GM21723 (cell line): ENCODE results near the gene MAPK9.

ENCODE experiments used
- ATAC-seq: cut with Tn5 transposase; IDR thresholded peaks from one replicate; pipeline ENCODE4 v1.9.1; 2021; ENCODE audit warnings: mild to moderate bottlenecking, moderate library complexity; ENCODE audit not compliant: unreplicated experiment

The MAPK9 gene

DNA sequence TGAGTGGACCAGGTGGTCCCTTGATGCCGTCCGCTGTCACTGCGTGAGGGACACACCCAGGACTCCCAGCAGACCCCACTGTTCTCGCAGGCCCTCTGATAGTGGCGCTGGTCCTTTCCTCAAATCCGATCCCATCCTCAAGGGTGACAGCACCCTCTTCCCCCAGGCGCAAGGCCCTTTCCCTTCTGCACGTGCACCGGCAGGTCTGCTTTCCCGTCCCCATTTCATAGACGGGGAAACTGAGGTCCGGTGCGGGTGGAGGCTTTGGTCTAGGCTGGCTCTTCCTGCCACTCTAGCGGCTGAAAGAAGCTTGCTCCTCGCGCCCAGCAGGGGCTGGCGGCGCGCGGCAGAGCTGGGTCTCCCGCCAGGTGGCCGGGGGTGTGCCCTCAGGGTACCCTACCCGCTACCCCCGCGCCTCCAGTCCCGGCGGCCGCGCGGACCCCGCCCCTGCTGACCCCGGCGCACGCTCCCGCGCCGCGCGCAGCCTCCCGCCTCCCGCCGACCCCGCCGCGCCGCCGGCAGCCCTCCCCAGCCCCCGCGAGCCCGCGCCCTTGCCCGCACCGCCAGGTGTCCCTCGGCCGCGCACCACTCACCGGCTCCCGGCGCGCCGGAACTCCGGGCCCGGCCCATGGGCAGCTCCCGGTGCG, 83.3 kb downstream of the MAPK9 start:
- ATAC-seq: no peak

DNA sequence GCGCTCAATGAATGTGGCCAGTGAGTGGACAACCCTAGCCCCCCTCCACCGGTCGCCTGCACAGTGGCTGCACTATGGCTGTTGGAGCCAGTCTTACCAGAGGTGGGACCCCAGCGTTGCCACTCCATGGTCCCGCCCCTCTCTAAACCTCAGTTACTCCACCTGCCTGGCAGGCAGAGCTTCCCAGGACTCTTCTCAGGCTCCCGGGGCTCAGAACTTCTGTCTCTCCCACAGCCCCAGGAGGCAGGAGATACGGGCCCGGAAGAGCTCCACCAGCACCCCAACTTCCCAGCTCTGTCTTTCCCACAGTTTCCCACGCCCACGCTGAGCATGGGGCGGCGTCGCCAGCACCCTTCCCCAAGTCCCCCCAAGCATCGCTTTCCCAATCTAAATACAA, 83.8 kb downstream of the MAPK9 start:
- no peak for ATAC-seq

DNA sequence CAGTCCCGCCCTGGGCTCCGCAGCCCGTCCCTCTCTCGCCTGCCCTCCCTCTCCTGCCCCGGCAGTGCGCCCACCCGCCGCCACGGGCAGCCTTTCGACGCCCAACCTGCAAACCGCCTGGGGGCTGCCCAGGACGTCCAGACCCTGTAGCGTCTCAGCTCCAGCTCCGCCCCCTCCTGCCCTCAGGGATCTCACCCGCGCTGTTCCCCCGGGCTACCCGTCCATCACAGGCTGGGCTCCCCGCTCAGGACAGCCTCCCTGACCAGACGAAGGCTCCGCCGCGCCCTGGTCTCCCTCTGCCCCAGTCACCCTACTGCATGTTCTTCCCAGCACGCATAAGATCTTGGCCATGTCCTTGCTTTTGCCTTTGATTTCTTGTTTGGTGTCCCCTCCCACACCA, 84.3 kb downstream of the MAPK9 start:
- ATAC-seq: no peak

DNA sequence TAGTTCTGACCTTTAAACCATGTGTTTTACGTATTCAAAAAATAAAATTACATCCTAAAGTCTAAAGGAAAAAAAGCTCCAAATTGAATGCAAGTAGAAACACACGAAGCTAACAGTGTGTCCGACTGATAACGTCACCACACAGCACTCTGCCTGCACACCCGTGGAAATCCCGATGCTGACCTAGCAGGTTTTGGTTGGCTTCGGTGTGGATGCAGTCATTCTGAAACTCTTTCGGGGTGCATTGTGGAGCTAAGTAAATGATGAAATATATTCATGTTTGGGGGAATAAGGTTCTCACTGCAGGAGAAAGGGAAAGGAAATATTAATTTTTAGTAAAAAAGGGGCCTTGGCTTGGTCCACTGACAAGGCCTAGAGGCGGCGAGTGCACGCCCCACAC, 84.9 kb downstream of the MAPK9 start:
- no peak for ATAC-seq

DNA sequence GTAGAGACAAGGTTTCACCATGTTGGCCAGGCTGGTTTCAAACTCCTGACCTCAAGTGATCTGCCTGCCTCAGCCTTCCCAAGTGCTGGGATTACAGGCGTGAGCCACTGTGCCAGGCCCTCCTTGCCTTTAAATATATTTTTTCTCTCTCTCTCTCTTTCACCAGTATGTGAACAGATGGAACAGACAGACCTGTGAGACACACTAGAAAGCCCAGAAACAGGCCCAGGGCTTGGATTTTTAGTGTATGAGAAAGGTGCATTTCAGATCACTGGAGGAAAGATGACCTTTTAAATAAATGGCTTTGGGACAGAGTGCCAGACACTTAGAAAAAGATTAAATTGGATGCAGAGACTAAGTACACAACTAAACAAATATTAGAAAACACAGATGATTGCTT, 86.0 kb downstream of the MAPK9 start:
- no peak for ATAC-seq

DNA sequence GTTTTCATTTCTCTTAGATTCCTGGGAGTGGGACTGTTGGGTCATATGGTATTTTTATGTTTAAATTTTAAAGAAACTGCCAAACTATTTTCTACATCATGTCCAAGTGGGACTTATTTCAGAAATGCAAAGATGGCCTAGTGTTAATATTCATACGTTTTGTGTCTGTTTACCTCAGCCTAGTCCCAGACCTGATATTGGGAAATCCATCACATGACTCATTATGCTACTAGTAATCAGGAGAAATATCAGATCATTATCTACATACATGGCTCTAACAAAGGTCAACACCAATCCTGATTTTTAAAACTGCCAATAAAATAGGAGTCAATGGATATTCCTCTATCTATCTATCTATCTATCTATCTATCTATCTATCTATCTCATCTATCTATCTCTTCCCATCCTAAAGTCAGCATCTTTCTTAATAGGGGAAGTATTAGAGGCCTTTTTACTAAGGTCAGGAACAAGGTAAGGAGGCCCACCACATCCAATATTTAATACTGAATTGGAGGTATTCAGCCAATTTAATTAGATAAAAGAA, 87.5 kb downstream of the MAPK9 start:
- no peak for ATAC-seq

DNA sequence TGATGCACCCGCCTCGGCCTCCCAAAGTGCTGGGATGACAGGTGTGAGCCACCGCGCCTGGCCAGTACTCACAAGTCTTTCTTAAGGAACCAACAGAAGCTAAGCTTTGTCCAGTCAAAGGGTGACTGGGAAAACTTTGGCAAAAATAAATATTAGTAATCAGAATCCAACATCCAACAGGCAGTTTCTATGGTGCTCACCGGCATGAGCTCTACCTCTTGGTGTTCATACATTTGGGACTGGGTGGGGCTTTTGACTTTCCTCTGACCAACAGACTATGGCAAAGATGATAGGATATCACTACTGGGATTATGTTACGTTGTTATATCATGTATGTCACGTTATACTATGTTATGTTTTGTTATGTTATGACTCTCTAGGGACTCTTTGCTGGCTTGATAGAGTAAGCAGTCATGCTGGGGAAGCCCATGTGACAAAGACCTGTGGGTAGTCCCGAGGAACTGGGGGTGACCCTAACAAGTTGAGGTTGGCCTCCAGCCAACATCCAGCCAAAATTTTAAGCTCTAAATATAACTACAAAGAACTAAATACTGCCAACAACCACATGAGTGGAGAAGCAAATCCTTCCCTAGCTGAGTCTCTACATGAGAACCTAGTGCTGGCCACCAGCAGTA, 88.8 kb downstream of the MAPK9 start:
- no peak for ATAC-seq

DNA sequence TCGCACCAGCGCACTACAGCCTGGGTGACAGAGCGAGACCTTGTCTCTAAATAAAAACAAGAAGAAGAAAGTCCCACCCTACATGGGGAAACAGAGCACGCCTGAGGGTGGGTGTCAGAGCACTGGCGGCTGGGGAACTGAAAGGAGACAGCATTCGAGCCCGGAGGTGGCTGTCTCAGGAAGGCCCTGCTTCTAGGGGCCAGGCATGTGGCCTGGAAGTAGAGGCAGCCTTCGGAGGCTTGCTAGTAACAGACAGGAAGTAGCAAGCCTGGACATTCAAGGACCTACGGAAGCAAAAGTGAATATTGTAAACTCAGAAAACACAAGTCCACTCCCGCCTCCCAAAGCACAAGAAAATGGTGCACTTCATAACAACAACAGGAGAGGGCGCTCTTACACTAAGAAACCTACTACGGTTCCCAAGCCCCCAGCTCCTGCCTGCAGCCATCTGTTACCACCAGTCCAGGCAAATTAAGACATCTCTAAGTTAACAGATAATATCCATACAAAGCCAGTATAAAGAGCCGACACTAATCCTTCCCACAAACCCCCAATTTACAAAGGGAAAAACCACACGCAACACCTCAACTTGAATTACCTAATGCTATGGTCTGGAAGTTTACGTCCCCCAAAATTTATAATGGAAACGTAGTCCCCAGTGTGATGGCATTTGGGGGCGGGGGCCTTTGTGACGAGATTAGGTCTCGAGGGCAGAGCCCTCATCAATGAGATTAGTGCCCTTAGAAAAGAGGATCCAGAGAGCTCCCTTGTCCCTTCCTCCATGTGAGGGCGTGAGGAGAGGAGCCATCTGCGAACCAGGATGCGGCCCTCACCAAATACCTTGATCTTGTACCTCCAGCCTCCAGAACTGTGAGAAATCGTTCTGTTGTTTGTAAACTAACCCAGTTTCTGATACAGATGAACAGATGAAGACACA, 90.6 kb downstream of the MAPK9 start:
- no peak for ATAC-seq

DNA sequence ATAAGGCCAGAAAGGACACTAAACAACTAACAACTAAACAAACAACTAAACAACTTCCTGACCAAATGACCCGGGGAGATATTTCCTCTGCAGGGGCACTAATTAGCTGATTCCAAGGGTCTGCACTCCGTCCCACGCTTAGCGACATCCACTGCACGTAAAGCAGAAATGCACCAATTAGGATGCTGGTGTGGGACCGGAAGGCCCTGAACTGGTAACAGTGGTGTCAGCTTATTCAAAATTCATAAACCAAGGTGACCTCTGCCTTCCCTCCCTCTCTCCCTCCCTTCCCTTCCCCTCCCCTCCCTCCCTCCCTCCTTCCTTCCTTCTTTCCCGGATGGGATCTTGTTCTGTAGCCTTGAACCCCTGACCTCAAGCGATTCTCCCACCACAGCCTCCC, 92.5 kb downstream of the MAPK9 start:
- ATAC-seq: no peak

DNA sequence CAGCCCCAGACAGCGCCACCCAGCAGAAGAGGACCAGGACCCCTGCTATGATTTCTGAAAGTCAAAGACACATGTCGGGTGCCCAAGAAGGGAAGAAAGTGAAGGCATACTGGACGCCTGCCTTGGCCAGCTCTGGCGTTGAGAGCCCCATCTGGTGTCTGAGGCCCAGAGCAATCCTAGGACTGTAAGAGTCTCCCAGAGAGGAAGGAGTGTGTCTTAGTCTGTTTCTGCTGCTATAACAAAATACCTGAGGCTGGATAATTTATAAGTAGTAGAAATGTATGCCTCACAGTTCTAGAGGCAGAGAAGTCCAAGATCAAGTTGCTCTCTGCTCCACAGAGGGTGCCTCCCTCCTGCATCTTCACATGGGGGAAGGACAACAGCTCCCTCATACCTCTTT, 93.7 kb downstream of the MAPK9 start:
- no peak for ATAC-seq

DNA sequence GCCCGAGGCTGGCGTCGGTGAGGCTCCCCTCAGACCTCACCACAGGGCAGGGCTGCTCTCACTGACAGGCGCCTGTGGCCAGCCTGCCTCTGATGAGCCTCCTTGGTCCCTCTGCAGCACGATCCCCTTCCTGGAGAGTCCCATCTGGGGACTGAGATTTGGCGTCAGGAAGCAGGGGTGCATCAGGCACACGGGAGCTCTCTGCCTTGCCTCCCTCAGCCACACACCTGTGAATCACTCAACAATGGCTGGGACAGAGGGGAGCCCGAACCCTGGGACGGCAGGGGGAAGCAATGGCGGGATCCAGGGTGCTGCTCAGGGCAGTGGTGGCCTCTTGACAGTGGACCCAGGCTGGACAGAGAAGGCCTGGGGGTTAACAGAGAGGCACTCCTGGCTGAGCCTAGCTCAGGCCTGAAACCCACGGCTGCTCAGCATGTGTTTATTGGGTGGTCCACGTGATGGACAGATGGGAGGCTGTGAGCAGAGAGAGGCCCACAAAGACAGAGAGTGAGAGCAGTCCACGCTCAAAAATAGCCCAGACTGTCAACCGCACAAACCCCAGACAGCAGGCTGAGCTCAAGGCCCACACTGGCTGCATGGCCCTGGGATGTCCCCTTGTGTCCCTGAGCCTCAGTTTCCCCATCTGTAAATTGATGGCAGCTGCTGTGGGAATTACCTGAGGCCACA, 94.7 kb downstream of the MAPK9 start:
- ATAC-seq: no peak

DNA sequence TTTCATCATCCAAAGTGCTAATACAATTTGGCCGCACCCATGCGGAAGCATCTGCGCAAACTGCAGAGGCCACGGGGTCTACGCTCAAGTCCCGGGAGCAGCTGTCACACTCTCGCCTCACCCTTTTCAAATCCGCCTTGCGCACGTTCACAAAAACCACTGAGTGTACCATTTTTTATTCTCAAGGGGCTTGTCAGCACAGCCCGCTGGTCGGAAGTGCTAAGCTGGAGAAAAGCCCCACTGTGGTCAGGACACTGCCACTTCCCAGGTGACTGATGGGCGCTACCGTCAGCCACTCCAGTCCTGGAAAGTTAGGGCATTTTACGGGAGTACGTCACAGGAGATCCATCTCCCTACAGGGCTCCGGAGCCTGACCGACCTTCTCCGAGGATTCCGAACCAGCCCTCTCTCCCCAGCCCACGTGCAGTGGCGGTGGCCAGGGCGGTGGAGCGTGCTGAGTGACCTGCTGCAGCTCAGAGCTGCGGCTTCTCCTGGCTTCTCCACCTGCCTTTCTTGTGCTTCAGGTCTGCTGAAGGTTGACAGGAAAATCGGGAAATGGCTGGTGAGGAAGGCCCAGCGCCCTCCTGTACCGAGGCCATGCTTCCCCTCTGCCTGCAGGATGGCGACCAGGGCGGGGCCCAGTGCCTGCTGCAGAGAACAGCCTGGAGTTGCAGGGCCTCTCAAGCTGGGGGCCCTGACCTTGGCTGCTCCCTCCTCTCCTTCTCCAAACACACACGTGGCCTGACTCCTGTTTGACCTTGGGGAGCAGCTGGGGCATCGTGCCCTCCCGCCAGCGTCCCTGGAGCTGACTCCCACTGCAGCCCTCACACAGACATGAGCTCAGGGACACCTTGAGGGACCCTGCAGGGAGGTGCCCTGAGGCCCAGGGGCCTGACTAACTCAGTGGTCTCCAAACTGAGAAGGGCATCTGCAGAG, 97.2 kb downstream of the MAPK9 start:
- ATAC-seq: no peak

DNA sequence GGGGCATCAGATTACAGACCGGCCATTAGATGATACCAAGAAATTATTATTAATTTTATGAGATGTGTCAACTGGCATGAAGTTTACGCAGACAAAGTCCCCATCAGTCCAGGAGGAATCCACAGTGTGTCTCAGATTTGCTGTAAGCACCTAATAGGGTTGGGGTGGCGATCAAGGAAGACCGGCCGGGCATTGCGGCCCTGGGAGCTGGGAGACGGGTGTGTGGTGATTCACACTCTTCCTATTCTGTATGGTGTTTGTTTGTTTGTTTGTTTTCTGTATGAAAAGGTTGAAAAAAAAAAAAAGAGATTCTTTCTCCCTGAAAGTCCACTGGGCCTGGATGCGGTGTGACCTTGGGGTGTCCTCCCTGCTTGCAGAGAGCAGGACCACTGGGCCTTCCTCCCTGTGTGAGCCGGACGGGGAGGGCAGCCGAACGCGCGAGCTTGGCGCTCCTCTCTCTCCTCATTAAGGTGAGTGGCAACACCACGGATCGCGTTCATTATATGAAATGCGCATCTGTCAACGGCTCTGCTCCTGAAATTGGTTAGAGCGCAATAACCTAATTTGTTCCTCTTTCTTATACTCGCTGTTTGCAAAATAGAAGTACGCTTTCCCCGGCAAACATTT, 98.0 kb downstream of the MAPK9 start:
- no peak for ATAC-seq

DNA sequence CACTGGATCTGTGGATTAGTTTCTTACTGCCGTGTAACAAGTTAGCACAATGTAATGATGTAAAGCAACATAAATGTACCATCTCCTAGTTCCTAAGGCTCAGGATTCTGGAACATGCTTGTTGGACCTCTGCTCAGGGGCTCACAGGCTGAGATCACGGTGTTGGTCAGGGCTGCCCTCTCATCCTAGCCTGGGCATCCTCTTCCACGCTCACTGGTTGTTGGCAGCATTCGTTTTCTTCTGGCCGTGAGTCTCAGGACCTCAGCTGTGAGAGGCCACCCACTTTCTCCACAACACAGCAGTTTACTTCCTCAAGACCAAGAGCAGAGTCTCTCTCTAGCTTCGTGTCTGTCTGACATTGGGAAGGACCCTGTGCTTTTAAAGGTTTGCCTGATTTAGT, 100.2 kb downstream of the MAPK9 start:
- ATAC-seq: no peak

DNA sequence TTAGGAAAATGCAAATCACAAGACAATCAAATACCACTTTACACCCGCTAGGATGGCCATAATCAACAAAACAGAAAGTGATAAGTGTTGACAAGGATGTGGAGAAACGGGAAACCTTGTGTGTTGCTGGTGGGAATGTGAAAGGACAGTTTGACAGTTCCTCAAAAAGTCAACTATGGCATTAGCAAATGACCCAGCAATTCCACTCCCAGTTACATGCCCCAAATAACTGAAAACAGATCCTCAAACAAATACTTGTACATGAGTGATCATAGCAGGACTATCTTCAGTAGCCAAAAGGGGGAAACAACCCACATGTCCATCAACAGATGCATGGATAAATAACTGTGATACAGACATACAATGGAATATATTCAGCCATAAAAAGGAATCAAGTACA, 104.1 kb downstream of the MAPK9 start:
- no peak for ATAC-seq
